Osteocyte (in vitro differentiated cells): ENCODE data around the gene CDH26. TPM values are rescaled to one million over a fixed set of nuclear protein-coding genes. Genes with fewer than 3 reads are reported as not detected.

Source experiments
- DNase-seq: peaks from one replicate; pipeline ENCODE4 v3.0.0; 2021; ENCODE audit warnings: mixed read lengths; ENCODE audit not compliant: unreplicated experiment; ENCODE audit errors: extremely low spot score
- H3K27ac Mint-ChIP-seq: one replicate; pipeline ENCODE4 v1.8.0; 2021; ENCODE audit warnings: mild to moderate bottlenecking, mixed read lengths; ENCODE audit not compliant: unreplicated experiment
- H3K27me3 Mint-ChIP-seq: one replicate; pipeline ENCODE4 v1.8.0; 2021; ENCODE audit warnings: mixed read lengths; ENCODE audit not compliant: unreplicated experiment
- H3K36me3 Mint-ChIP-seq: one replicate; pipeline ENCODE4 v1.8.0; 2021; ENCODE audit warnings: mixed read lengths; ENCODE audit not compliant: unreplicated experiment
- H3K4me1 Mint-ChIP-seq: one replicate; pipeline ENCODE4 v1.8.0; 2021; ENCODE audit warnings: mixed read lengths; ENCODE audit not compliant: unreplicated experiment
- H3K4me3 Mint-ChIP-seq: one replicate; pipeline ENCODE4 v1.8.0; 2021; ENCODE audit warnings: mild to moderate bottlenecking, moderate library complexity, mixed read lengths; ENCODE audit not compliant: unreplicated experiment
- H3K9me3 Mint-ChIP-seq: one replicate; pipeline ENCODE4 v1.8.0; 2021; ENCODE audit warnings: mixed read lengths; ENCODE audit not compliant: unreplicated experiment
- total RNA-seq: library from RNA; stranded (reverse); gene quantifications from 2 replicates; pipeline ENCODE4 v1.2.1, GENCODE V29; 2021
- TF ChIP-seq, protein P1 (sequence below): fragments of 200-600 bp; sonication (generic); IDR thresholded peaks from 2 replicates; pipeline ENCODE4 v1.5.0; 2021; ENCODE audit warnings: antibody characterized with exemption, mild to moderate bottlenecking, moderate library complexity

CDH26 gene
- total RNA-seq, 1 donor from 2014 or later: 0.46 TPM

DNA sequence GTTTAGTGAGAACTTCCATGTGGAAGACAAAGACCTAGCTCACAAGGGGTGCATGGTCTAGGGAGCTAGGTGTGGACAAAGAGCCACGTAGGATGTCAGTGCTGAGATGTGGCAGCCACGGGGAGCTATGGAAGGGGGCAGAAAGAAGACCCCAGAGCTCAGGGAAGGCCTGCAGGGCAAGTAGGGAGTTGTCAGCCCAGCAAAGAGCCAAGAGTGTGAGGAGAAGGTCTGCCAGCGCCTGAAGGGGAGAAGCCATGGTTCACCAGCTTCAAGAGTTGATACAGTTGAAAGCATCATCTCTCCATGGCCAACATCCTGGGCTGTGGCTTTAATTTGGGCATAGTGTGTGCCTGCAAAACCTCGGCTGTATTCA is 95.6 kb downstream of the CDH26 start:
- Mint-ChIP-seq H3K27me3 (peaks cover 4% of the 10 kb centered on the region), H3K27ac (no peak overlapping the region), H3K9me3 (no peaks in the 10 kb centered on the region), H3K4me3 (no peak overlapping the region), H3K4me1 (peaks cover 27% of the 10 kb centered on the region), H3K36me3 (no peaks in the 10 kb centered on the region)
- TF ChIP-seq, protein P1, sequence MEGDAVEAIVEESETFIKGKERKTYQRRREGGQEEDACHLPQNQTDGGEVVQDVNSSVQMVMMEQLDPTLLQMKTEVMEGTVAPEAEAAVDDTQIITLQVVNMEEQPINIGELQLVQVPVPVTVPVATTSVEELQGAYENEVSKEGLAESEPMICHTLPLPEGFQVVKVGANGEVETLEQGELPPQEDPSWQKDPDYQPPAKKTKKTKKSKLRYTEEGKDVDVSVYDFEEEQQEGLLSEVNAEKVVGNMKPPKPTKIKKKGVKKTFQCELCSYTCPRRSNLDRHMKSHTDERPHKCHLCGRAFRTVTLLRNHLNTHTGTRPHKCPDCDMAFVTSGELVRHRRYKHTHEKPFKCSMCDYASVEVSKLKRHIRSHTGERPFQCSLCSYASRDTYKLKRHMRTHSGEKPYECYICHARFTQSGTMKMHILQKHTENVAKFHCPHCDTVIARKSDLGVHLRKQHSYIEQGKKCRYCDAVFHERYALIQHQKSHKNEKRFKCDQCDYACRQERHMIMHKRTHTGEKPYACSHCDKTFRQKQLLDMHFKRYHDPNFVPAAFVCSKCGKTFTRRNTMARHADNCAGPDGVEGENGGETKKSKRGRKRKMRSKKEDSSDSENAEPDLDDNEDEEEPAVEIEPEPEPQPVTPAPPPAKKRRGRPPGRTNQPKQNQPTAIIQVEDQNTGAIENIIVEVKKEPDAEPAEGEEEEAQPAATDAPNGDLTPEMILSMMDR: no peak
- DNase-seq: no peak

DNA sequence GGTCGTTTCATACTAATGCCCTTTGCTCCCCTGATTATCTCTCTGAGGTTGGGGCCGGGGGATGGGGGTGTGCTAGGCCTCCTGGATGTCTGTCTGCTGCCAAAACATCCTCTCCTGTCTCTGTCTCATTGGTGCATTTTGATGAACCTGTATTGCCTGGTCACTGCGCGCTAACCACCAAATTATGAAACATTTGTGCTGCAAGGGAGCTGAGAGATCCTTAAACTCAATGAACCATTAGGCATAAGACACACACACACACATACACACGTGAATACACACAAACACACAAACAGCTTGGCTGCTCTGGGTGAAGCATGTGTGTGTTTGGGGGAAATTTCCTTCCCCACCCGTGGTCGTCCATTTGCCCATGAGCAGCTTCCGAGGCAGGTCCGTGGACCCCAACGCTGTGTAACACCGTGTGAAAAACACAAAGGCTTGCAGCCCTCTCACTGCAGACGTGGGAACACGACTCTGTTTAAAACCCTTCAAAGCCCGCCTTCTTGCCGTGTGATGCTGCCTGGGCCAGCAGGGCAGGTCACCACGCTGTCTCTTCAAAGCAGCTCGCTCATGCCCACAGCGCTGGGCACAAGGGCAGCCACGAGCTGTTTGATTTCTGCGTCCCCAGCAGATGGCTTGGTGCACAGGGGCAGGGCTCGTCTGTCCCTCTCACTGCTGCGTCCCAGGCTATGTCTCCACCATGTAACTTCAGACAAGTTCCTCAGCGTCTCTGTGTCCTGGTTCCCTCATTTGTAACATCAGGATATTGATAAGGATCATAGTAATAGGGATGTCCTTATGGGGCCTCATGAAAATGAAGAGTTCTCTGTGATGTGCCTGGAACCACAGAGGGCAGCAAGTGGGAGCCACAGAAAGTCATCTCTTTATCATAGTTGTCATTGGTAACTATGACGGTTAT is 96.8 kb downstream of the CDH26 start:
- no peak overlapping the region for H3K4me3 Mint-ChIP-seq
- peak; percentile 77 for DNase-seq
- H3K27me3 Mint-ChIP-seq: peaks cover 4% of the 10 kb centered on the region
- no peaks in the 10 kb centered on the region for H3K36me3 Mint-ChIP-seq
- H3K4me1 Mint-ChIP-seq: peaks cover 23% of the 10 kb centered on the region
- no peak overlapping the region for H3K27ac Mint-ChIP-seq
- TF ChIP-seq, protein P1: no peak
- no peaks in the 10 kb centered on the region for H3K9me3 Mint-ChIP-seq

DNA sequence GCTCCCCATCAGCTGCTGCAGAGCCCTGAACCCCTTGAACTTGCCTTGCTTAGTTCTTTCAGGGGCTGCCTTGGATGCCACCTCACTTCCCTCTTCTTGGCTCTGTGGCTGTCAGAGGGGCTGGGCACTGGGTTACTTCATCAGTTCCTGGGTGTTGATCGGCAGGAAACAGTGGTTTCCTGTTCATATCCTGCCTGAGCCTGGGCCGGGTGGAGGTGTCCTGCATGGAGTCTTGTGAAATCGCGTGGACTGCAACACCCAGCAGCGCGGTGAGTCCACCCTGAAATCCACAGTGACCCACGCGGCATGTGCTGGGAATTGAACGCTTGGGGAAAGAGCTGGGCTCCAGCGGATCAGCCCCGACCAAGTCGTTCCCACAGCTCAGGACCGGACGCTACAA is 97.5 kb downstream of the CDH26 start:
- TF ChIP-seq, protein P1: no peak
- Mint-ChIP-seq H3K36me3 (no peaks in the 10 kb centered on the region), H3K9me3 (no peaks in the 10 kb centered on the region), H3K27me3 (peaks cover 4% of the 10 kb centered on the region), H3K27ac (no peak overlapping the region), H3K4me1 (peaks cover 28% of the 10 kb centered on the region), H3K4me3 (no peak overlapping the region)
- DNase-seq: peak; percentile 59

DNA sequence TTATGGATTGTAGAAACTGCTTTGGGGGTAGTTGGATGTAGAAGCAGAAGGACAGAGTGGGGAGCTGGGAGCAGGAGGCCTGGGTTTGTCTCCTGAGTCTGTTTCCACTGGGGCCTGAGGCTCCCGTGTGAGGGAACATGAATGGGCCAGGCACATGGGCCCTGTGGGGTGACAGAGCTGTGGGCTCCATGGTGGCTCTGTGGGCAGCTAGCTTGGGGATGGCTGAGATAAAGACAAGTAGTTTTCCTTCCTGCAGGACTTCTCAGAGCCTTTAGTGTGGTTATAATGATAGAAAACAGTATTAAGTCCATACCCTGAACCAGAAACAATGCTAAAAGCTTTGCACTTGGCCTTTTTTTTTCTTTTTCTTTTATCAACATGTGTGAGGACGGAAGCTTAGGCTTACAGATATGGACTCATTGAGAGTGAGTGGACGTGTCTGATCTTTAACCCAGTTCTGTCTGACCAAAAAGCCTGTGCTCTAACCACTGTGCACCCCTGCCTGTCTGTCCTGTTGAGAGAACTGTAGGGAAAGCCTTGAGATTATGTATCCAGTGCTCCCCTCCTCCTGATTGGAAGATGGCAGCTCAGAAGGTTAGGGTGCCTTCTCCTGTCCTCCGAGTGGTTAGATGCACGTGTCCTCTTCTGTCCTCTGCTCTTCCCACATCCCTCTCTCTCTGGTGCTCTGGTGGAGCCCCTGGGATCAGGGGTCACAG is 98.3 kb downstream of the CDH26 start:
- H3K27me3 Mint-ChIP-seq: peaks cover 4% of the 10 kb centered on the region
- H3K27ac Mint-ChIP-seq: no peak overlapping the region
- DNase-seq: peak; percentile 66
- H3K4me1 Mint-ChIP-seq: peaks cover 34% of the 10 kb centered on the region
- H3K9me3 Mint-ChIP-seq: no peaks in the 10 kb centered on the region
- no peak overlapping the region for H3K4me3 Mint-ChIP-seq
- no peaks in the 10 kb centered on the region for H3K36me3 Mint-ChIP-seq
- TF ChIP-seq, protein P1: no peak
